ENCODE data around the gene CLEC1A.

- TF ChIP-seq CTCF (IDR thresholded peaks at IDR 0.05) (no peak), POLR2AphosphoS5 (IDR thresholded peaks at IDR 0.05; ENCODE audit: low read depth, low read length) (no peak)
Measured at GRCh38 chr12:10052193-10052913, 46.4 kb downstream of the CLEC1A start.
